HCT116 (cell line): Measurements from ENCODE around the gene SLC66A3. TPM values are rescaled to one million over a fixed set of nuclear protein-coding genes. Genes with fewer than 3 reads are reported as not detected.

Experiments used
- ATAC-seq: fragments of 200-7000 bp; cut with Tn5 transposase; 2 replicates; pipeline ENCODE4 v1.9.1; 2020; ENCODE audit warnings: mild to moderate bottlenecking, moderate library complexity
- BruUV-seq: library from RNA; stranded (reverse); fragments of 400-500 nt; replicated peaks from 2 replicates; lab custom pipeline; 2021; lab: Mats Ljungman, UMichigan
- CTCF ChIA-PET: fragments of 300-600 bp; sonication (Branson Sonifier 250); formaldehyde crosslinking; loops from one replicate; lab custom pipeline; 2021; ENCODE audit warnings: antibody characterized with exemption; lab: Charles Lee
- POLR2A ChIA-PET: fragments of 300-600, 350-600 bp; sonication (Branson Sonifier 250); formaldehyde crosslinking; loops from one replicate; lab custom pipeline; 2021; ENCODE audit warnings: antibody characterized with exemption; lab: Charles Lee
- RAD21 ChIA-PET, 2 experiments: fragments of 300-600 bp; sonication (Branson Sonifier 250); formaldehyde crosslinking; loops; one replicate each; lab custom pipeline; 2023; ENCODE audit warnings: low total read pairs in 2 of 2; ENCODE audit not compliant: uncharacterized antibody in 2 of 2, unreplicated experiment in 2 of 2, low non-redundant PET in 1 of 2; lab: Charles Lee
- DNase-seq: peaks from one replicate; pipeline ENCODE4 v3.0.0-alpha.2; 2010; ENCODE audit warnings: low read depth, low spot score
- H2AFZ ChIP-seq: fragments of 200-600 bp; shearing (Covaris generic), sonication (generic); 2 replicates; pipeline ENCODE4 v1.6.1; 2017; ENCODE audit warnings: low read depth, mixed run types, mixed read lengths, antibody characterized with exemption, low read length; ENCODE audit not compliant: poor library complexity, severe bottlenecking
- H3K27ac ChIP-seq: 2 replicates; pipeline ENCODE4 v1.5.1; 2012; ENCODE audit warnings: low read depth, low read length
- H3K27me3 ChIP-seq: fragments of 200-600 bp; sonication (generic); 2 replicates; pipeline ENCODE4 v1.6.1; 2016; ENCODE audit warnings: mixed run types, low read length, mixed read lengths; ENCODE audit not compliant: insufficient read depth
- H3K36me3 ChIP-seq, 2 experiments: fragments of 200-500 bp in 1 of 2; fragments of 200-600 bp in 1 of 2; sonication (Bioruptor generic) in 1 of 2; sonication (generic) in 1 of 2; 2 replicates each; pipeline versions ENCODE4 v1.5.1 to v1.6.1; 2014 to 2016; ENCODE audit warnings: low read length in 2 of 2, inconsistent platforms in 1 of 2, mixed read lengths in 1 of 2, mixed run types in 1 of 2; ENCODE audit not compliant: insufficient read depth in 2 of 2, control insufficient read depth in 1 of 2
- H3K4me1 ChIP-seq, 2 experiments: fragments of 200-600 bp in 1 of 2; sonication (generic) in 1 of 2; 2 replicates each; pipeline versions ENCODE4 v1.5.1 to v1.6.1; 2012 to 2017; ENCODE audit warnings: low read length in 2 of 2, inconsistent platforms in 1 of 2, mild to moderate bottlenecking in 1 of 2, mixed read lengths in 1 of 2, mixed run types in 1 of 2, moderate library complexity in 1 of 2; ENCODE audit not compliant: insufficient read depth in 2 of 2, control insufficient read depth in 1 of 2
- H3K4me2 ChIP-seq: fragments of 200-600 bp; sonication (generic); 2 replicates; pipeline ENCODE4 v1.6.1; 2017; ENCODE audit warnings: mixed run types, low read length, mixed read lengths
- H3K4me3 ChIP-seq, 2 experiments: fragments of 200-600 bp in 1 of 2; sonication (generic) in 1 of 2; replicated peaks in 1 of 2; 2 replicates each; pipeline ENCODE4 v1.5.1; 2011 to 2016; ENCODE audit warnings: low read length in 2 of 2, control low read depth in 1 of 2, low read depth in 1 of 2, mild to moderate bottlenecking in 1 of 2, mixed read lengths in 1 of 2, mixed run types in 1 of 2
- H3K79me2 ChIP-seq: fragments of 200-600 bp; sonication (generic); 2 replicates; pipeline ENCODE4 v1.6.1; 2017; ENCODE audit warnings: mild to moderate bottlenecking, mixed run types, low read length, moderate library complexity, mixed read lengths; ENCODE audit not compliant: insufficient read depth
- H3K9ac ChIP-seq: fragments of 200-600 bp; sonication (generic); 2 replicates; pipeline ENCODE4 v1.6.1; 2016; ENCODE audit warnings: low read length, mixed read lengths
- H3K9me2 ChIP-seq: fragments of 200-600 bp; sonication (generic), shearing (Covaris generic); 2 replicates; pipeline ENCODE4 v1.6.1; 2017; ENCODE audit warnings: mixed run types, mild to moderate bottlenecking, moderate library complexity; ENCODE audit not compliant: insufficient read depth
- H3K9me3 ChIP-seq, 2 experiments: fragments of 200-500 bp in 1 of 2; fragments of 200-600 bp in 1 of 2; sonication (Bioruptor generic) in 1 of 2; sonication (generic) in 1 of 2; 2 replicates each; pipeline ENCODE4 v1.6.1; 2014 to 2017; ENCODE audit warnings: low read length in 2 of 2, mixed read lengths in 2 of 2, inconsistent platforms in 1 of 2, low read depth in 1 of 2, mild to moderate bottlenecking in 1 of 2, mixed run types in 1 of 2, moderate library complexity in 1 of 2; ENCODE audit not compliant: control insufficient read depth in 1 of 2, insufficient read depth in 1 of 2
- H4K20me1 ChIP-seq: fragments of 200-600 bp; sonication (generic), shearing (Covaris generic); 2 replicates; pipeline ENCODE4 v1.6.1; 2017; ENCODE audit warnings: mixed run types, mild to moderate bottlenecking, moderate library complexity; ENCODE audit not compliant: insufficient read depth
- CBX3 ChIP-seq: IDR thresholded peaks from 2 replicates; pipeline ENCODE4 v1.6.1; 2012; ENCODE audit warnings: low read depth
- CEBPB ChIP-seq: IDR thresholded peaks from 2 replicates; pipeline ENCODE4 v1.6.1; 2012; ENCODE audit warnings: low read depth
- EGR1 ChIP-seq: IDR thresholded peaks from 2 replicates; pipeline ENCODE4 v1.6.1; 2012; ENCODE audit warnings: low read depth
- ELF1 ChIP-seq: IDR thresholded peaks from 2 replicates; pipeline ENCODE4 v1.6.1; 2012; ENCODE audit warnings: low read depth, borderline replicate concordance
- EZH2phosphoT487 ChIP-seq: fragments of 200-600 bp; IDR thresholded peaks from 2 replicates; pipeline ENCODE4 v1.6.1; 2018; ENCODE audit warnings: antibody characterized with exemption, borderline replicate concordance
- FOSL1 ChIP-seq: IDR thresholded peaks from 2 replicates; pipeline ENCODE4 v1.6.1; 2012; ENCODE audit warnings: low read depth
- JUND ChIP-seq: IDR thresholded peaks from 2 replicates; pipeline ENCODE4 v1.6.1; 2012
- POLR2A ChIP-seq: IDR thresholded peaks from 2 replicates; pipeline ENCODE4 v1.7.0; 2011; ENCODE audit warnings: borderline replicate concordance; ENCODE audit not compliant: insufficient read depth, insufficient read length; ENCODE audit errors: extremely low read depth
- POLR2AphosphoS5 ChIP-seq: IDR thresholded peaks from 2 replicates; pipeline ENCODE4 v1.6.1; 2011; ENCODE audit warnings: mild to moderate bottlenecking, low read depth, low read length, moderate library complexity
- RAD21 ChIP-seq: IDR thresholded peaks from 2 replicates; pipeline ENCODE4 v1.6.1; 2012; ENCODE audit warnings: low read depth, mild to moderate bottlenecking
- SP1 ChIP-seq: IDR thresholded peaks from 2 replicates; pipeline ENCODE4 v1.6.1; 2012; ENCODE audit warnings: low read depth
- SRF ChIP-seq: IDR thresholded peaks from 2 replicates; pipeline ENCODE4 v1.6.1; 2012; ENCODE audit warnings: low read depth
- ZFX ChIP-seq: fragments of 450-650 bp; IDR thresholded peaks from 2 replicates; pipeline ENCODE4 v1.6.1; 2017
- ZNF274 ChIP-seq: fragments of 200-500 bp; sonication (Bioruptor generic); IDR thresholded peaks from 2 replicates; pipeline ENCODE4 v1.6.1; 2014; ENCODE audit warnings: mild to moderate bottlenecking, low read depth, low read length, inconsistent platforms
- intact Hi-C: fragments of 100-400 bp; cut with micrococcal nuclease; formaldehyde crosslinking; loops from 2 replicates; pipeline ENCODE4 v1.10.0; 2022
- total RNA-seq: library from RNA; stranded (reverse); gene quantifications from one replicate; pipeline ENCODE4 v1.2.1, GENCODE V29; 2021; ENCODE audit not compliant: unreplicated experiment
- TF ChIP-seq, protein P1 (sequence below): IDR thresholded peaks from 2 replicates; pipeline ENCODE4 v1.6.1; 2012; ENCODE audit warnings: low read depth
- TF ChIP-seq, protein P2 (sequence below): IDR thresholded peaks from 2 replicates; pipeline ENCODE4 v1.6.1; 2011; ENCODE audit warnings: mild to moderate bottlenecking, low read length, moderate library complexity; ENCODE audit not compliant: insufficient replicate concordance; ENCODE audit errors: extremely low read depth
- TF ChIP-seq, protein P3 (sequence below), 3 experiments: fragments of 200-600 bp in 1 of 3; sonication (generic) in 1 of 3; IDR thresholded peaks in 2 of 3; conservative IDR thresholded peaks in 1 of 3; 2 replicates each; pipeline ENCODE4 v1.5.1; 2012 to 2017; ENCODE audit warnings: low read depth in 2 of 3, low read length in 2 of 3, antibody characterized with exemption in 1 of 3, borderline replicate concordance in 1 of 3, control low read depth in 1 of 3, mild to moderate bottlenecking in 1 of 3, mixed read lengths in 1 of 3, mixed run types in 1 of 3, moderate library complexity in 1 of 3; ENCODE audit not compliant: insufficient read depth in 1 of 3

The SLC66A3 gene
- total RNA-seq, 1 experiment from 2014 or later: 15.9 TPM

DNA sequence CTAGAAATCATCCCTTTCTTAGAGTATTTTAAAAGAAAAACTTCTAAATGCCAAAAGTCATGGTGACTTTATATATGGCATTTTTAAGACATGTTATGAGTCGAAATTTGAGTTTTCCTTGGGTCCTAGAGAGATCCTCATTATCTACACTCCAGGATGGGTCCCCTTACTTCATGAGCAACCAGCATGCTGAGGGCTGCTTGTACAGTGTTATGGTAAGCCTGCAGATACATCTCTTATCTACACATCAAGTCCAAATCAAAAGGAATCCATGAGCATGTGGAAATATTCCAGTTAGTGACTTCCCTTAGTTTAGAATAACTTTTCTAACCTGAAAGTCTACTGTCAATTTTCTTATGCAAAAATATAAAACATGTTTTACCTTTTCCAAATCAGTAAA, 58.7 kb downstream of the SLC66A3 start:
- ATAC-seq: no peak
- peaks cover 24 to 25% of the 10 kb centered on the region in 2 experiments for H3K36me3 ChIP-seq
- no TSS peak for BruUV-seq
- H3K9ac ChIP-seq: no peak overlapping the region
- H3K9me3 ChIP-seq: no peaks in the 10 kb centered on the region
- ChIA-PET POLR2A (no interaction called here), RAD21 (no interaction called here), CTCF (no interaction called here)
- no peaks in the 10 kb centered on the region for H3K4me1 ChIP-seq
- H3K4me2 ChIP-seq: no peak overlapping the region
- no peak overlapping the region for H2AFZ ChIP-seq
- H3K79me2 ChIP-seq: no peaks in the 10 kb centered on the region
- TF ChIP-seq, protein P1, sequence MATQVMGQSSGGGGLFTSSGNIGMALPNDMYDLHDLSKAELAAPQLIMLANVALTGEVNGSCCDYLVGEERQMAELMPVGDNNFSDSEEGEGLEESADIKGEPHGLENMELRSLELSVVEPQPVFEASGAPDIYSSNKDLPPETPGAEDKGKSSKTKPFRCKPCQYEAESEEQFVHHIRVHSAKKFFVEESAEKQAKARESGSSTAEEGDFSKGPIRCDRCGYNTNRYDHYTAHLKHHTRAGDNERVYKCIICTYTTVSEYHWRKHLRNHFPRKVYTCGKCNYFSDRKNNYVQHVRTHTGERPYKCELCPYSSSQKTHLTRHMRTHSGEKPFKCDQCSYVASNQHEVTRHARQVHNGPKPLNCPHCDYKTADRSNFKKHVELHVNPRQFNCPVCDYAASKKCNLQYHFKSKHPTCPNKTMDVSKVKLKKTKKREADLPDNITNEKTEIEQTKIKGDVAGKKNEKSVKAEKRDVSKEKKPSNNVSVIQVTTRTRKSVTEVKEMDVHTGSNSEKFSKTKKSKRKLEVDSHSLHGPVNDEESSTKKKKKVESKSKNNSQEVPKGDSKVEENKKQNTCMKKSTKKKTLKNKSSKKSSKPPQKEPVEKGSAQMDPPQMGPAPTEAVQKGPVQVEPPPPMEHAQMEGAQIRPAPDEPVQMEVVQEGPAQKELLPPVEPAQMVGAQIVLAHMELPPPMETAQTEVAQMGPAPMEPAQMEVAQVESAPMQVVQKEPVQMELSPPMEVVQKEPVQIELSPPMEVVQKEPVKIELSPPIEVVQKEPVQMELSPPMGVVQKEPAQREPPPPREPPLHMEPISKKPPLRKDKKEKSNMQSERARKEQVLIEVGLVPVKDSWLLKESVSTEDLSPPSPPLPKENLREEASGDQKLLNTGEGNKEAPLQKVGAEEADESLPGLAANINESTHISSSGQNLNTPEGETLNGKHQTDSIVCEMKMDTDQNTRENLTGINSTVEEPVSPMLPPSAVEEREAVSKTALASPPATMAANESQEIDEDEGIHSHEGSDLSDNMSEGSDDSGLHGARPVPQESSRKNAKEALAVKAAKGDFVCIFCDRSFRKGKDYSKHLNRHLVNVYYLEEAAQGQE: no peak
- TF ChIP-seq, protein P2, sequence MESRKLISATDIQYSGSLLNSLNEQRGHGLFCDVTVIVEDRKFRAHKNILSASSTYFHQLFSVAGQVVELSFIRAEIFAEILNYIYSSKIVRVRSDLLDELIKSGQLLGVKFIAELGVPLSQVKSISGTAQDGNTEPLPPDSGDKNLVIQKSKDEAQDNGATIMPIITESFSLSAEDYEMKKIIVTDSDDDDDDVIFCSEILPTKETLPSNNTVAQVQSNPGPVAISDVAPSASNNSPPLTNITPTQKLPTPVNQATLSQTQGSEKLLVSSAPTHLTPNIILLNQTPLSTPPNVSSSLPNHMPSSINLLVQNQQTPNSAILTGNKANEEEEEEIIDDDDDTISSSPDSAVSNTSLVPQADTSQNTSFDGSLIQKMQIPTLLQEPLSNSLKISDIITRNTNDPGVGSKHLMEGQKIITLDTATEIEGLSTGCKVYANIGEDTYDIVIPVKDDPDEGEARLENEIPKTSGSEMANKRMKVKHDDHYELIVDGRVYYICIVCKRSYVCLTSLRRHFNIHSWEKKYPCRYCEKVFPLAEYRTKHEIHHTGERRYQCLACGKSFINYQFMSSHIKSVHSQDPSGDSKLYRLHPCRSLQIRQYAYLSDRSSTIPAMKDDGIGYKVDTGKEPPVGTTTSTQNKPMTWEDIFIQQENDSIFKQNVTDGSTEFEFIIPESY: no peak
- TF ChIP-seq ZFX: no peak
- TF ChIP-seq EZH2phosphoT487: no peak
- no peak for TF ChIP-seq POLR2AphosphoS5
- no peak for TF ChIP-seq SP1
- TF ChIP-seq, protein P3, sequence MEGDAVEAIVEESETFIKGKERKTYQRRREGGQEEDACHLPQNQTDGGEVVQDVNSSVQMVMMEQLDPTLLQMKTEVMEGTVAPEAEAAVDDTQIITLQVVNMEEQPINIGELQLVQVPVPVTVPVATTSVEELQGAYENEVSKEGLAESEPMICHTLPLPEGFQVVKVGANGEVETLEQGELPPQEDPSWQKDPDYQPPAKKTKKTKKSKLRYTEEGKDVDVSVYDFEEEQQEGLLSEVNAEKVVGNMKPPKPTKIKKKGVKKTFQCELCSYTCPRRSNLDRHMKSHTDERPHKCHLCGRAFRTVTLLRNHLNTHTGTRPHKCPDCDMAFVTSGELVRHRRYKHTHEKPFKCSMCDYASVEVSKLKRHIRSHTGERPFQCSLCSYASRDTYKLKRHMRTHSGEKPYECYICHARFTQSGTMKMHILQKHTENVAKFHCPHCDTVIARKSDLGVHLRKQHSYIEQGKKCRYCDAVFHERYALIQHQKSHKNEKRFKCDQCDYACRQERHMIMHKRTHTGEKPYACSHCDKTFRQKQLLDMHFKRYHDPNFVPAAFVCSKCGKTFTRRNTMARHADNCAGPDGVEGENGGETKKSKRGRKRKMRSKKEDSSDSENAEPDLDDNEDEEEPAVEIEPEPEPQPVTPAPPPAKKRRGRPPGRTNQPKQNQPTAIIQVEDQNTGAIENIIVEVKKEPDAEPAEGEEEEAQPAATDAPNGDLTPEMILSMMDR (IDR thresholded peaks at IDR 0.05 in 2 of 3, conservative IDR thresholded peaks at IDR 0.05 in 1 of 3; ENCODE audit: borderline replicate concordance in 1 of 3, insufficient read depth in 1 of 3, low read depth in 2 of 3, low read length in 2 of 3): no peak
- no peak for TF ChIP-seq RAD21
- TF ChIP-seq ELF1: no peak
- TF ChIP-seq SRF: no peak
- no peak for TF ChIP-seq FOSL1
- no peak for TF ChIP-seq EGR1
- no peak for TF ChIP-seq CBX3
- no peak for TF ChIP-seq ZNF274
- TF ChIP-seq JUND: no peak
- TF ChIP-seq POLR2A: no peak
- no peak for TF ChIP-seq CEBPB
- no peaks in the 10 kb centered on the region for H3K9me2 ChIP-seq
- no peaks in the 10 kb centered on the region for H3K27me3 ChIP-seq
- H4K20me1 ChIP-seq: peaks cover 5% of the 10 kb centered on the region
- intact Hi-C loops: no loop called here
- DNase-seq: no peak
- H3K27ac ChIP-seq: no peak overlapping the region
- no peak overlapping the region for H3K4me3 ChIP-seq
